ENCODE data around the gene UPK3A. TPM values are rescaled to one million over a fixed set of nuclear protein-coding genes. Genes with fewer than 3 reads are reported as not detected.

The UPK3A gene
- total and polyA plus RNA-seq, 2 of the 8 experiments (the other 6 are each of a cell fraction or from before 2014, with no cell fraction given): 0.35 to 1.7 TPM

GRCh38 chr22:45251825-45252224 lies 32.9 kb upstream of the UPK3A start:
- no peak overlapping the region for H2BK120ac ChIP-seq (replicated peaks; ENCODE audit: low read depth, low read length)
- H4K5ac ChIP-seq (ENCODE audit: insufficient read length, low read depth, low read length): no peak overlapping the region
- H4K20me1 ChIP-seq (replicated peaks in 1 of 2; ENCODE audit: control insufficient read depth in 1 of 2, insufficient read depth in 2 of 2, low read length in 2 of 2): no peaks in the 10 kb centered on the region
- no peak overlapping the region for H2AK5ac ChIP-seq (ENCODE audit: low read depth, low read length)
- H3K9me3 ChIP-seq (ENCODE audit: insufficient read depth in 2 of 2, low read depth in 1 of 2, low read length in 1 of 2): no peaks in the 10 kb centered on the region; a peak in 1 of 4 replicates
- no peak for FAIRE-seq
- ChIA-PET POLR2A (ENCODE audit: partially characterized antibody) (no interaction called here), CTCF (ENCODE audit: partially characterized antibody) (interaction anchor here (0.8 to 2.0 kb wide), 3 partner anchors 11 to 61 kb away, joined by 5 to 10 read pairs (median 8); no protein-coding TSS in a partner anchor)
- no peaks in the 10 kb centered on the region for H3K79me1 ChIP-seq (ENCODE audit: low read depth, low read length)
- H3K4me2 ChIP-seq (ENCODE audit: insufficient read depth in 1 of 2, low read depth in 2 of 2, low read length in 2 of 2): no peak overlapping the region
- H3K79me2 ChIP-seq (ENCODE audit: control insufficient read depth in 1 of 2, insufficient read depth in 2 of 2, low read length in 2 of 2): no peaks in the 10 kb centered on the region
- no peaks in the 10 kb centered on the region for H3K23me2 ChIP-seq (ENCODE audit: low read depth, low read length)
- H2BK5ac ChIP-seq (ENCODE audit: low read depth, low read length): no peak overlapping the region
- no peaks in the 10 kb centered on the region for H3K27me3 ChIP-seq (replicated peaks in 1 of 4; ENCODE audit: control insufficient read depth in 3 of 4, extremely low read depth in 1 of 4, insufficient read depth in 3 of 4, low read length in 3 of 4)
- H3K56ac ChIP-seq (replicated peaks; ENCODE audit: insufficient read length, low read depth, low read length): no peak overlapping the region
- no peak overlapping the region for H3K27ac ChIP-seq (ENCODE audit: low read depth, low read length)
- H3K23ac ChIP-seq (ENCODE audit: insufficient read length): no peak overlapping the region
- H3K9ac ChIP-seq (replicated peaks in 1 of 4; ENCODE audit: extremely low read depth in 1 of 4, low read depth in 3 of 4, low read length in 3 of 4): no peak overlapping the region
- TF ChIP-seq SP2 (IDR thresholded peaks at IDR 0.05; ENCODE audit: low read length): no peak
- no peak for TF ChIP-seq SIRT6 (IDR thresholded peaks at IDR 0.05; ENCODE audit: low read length)
- TF ChIP-seq PHF8 (conservative IDR thresholded peaks at IDR 0.05; ENCODE audit: low read depth, low read length): no peak
- TF ChIP-seq SIN3A (conservative IDR thresholded peaks at IDR 0.05 in 1 of 2, IDR thresholded peaks at IDR 0.05 in 1 of 2; ENCODE audit: low read depth in 1 of 2, low read length in 2 of 2): no peak
- no peak for TF ChIP-seq TCF12 (IDR thresholded peaks at IDR 0.05; ENCODE audit: low read depth, low read length)
- no peak for TF ChIP-seq GTF2F1 (IDR thresholded peaks at IDR 0.05; ENCODE audit: borderline replicate concordance, low read depth, low read length)
- TF ChIP-seq POLR2AphosphoS5 (IDR thresholded peaks at IDR 0.05; ENCODE audit: low read depth, low read length): no peak
- TF ChIP-seq SP4 (IDR thresholded peaks at IDR 0.05; ENCODE audit: low read length): no peak
- no peak for TF ChIP-seq GABPA (IDR thresholded peaks at IDR 0.05; ENCODE audit: borderline replicate concordance, insufficient read depth, low read length)
- TF ChIP-seq EZH2 (IDR thresholded peaks at IDR 0.05; ENCODE audit: low read depth, low read length, severe bottlenecking): no peak
- TF ChIP-seq TAF7 (optimal IDR thresholded peaks at IDR 0.05; ENCODE audit: borderline replicate concordance, low read depth, low read length): no peak
- H4K8ac ChIP-seq (ENCODE audit: extremely low read depth, insufficient read depth, low read length): no peak overlapping the region
- H2BK15ac ChIP-seq (ENCODE audit: low read length): no peak overlapping the region
- DNase-seq (ENCODE audit: low read depth in 1 of 2, low spot score in 2 of 2): no peak
- no peak overlapping the region for H2BK20ac ChIP-seq (ENCODE audit: low read length)
- WGBS, 2 experiments (ENCODE audit: extremely low coverage in 1 of 2, insufficient coverage in 1 of 2, insufficient read length in 1 of 2, insufficient replicate concordance in 2 of 2, low coverage in 1 of 2, low lambda C conversion rate in 2 of 2, missing lambda C conversion rate in 1 of 2): 83% methylated on average over 3 of the region's 8 CpGs; no CpG with 5 or more reads in 1 of the 2 experiments
- H3K18ac ChIP-seq (ENCODE audit: extremely low read depth, low read length): no peak overlapping the region
- H3K36me3 ChIP-seq (ENCODE audit: control insufficient read depth in 2 of 4, insufficient read depth in 4 of 4, low read length in 3 of 4): no peaks in the 10 kb centered on the region
- no peak overlapping the region for H2BK12ac ChIP-seq (ENCODE audit: low read depth, low read length)
- no peaks in the 10 kb centered on the region for H3K4me1 ChIP-seq (replicated peaks in 1 of 4; ENCODE audit: control insufficient read depth in 3 of 4, insufficient read depth in 4 of 4, low read length in 3 of 4)
- H3K4me3 ChIP-seq (ENCODE audit: extremely low read depth in 1 of 4, insufficient read depth in 2 of 4, low read depth in 3 of 4, low read length in 4 of 4): no peak overlapping the region
- H3K4ac ChIP-seq (replicated peaks; ENCODE audit: insufficient read length, low read depth, low read length): no peak overlapping the region
- H3K14ac ChIP-seq (ENCODE audit: insufficient read length): no peak overlapping the region
- H2AFZ ChIP-seq (ENCODE audit: low read length): no peak overlapping the region
- no peak overlapping the region for H4K91ac ChIP-seq (replicated peaks; ENCODE audit: insufficient read length, low read length)
